Lower lobe of right lung (tissue), 2 donors: ENCODE data around the gene RPTOR. TPM values are rescaled to one million over a fixed set of nuclear protein-coding genes. Genes with fewer than 3 reads are reported as not detected.
A peak's percentile ranks its signal among the peaks of the same experiment; 100 is the strongest.

Experiments
- ATAC-seq, 2 donors: fragments of 200-7000 bp; cut with Tn5 transposase; one replicate each; pipeline ENCODE4 v1.9.1; 2020 to 2022; ENCODE audit warnings: mild to moderate bottlenecking in 2 of 2, moderate library complexity in 2 of 2
- DNase-seq: peaks from one replicate; pipeline ENCODE4 v3.0.0-alpha.2; 2020
- H3K27ac ChIP-seq: fragments of 200-600 bp; one replicate; pipeline ENCODE4 v1.8.0; 2022
- H3K27me3 ChIP-seq: fragments of 200-600 bp; one replicate; pipeline ENCODE4 v1.8.0; 2022; ENCODE audit warnings: low read depth
- H3K36me3 ChIP-seq: fragments of 200-600 bp; one replicate; pipeline ENCODE4 v1.8.0; 2022; ENCODE audit warnings: mild to moderate bottlenecking
- H3K4me1 ChIP-seq: fragments of 200-600 bp; one replicate; pipeline ENCODE4 v1.8.0; 2022
- H3K4me3 ChIP-seq: fragments of 200-600 bp; one replicate; pipeline ENCODE4 v1.8.0; 2022; ENCODE audit warnings: mild to moderate bottlenecking
- H3K9me3 ChIP-seq: fragments of 200-600 bp; one replicate; pipeline ENCODE4 v1.8.0; 2022
- intact Hi-C: fragments of 100-400 bp; cut with DNase I; formaldehyde crosslinking; loops from one replicate; pipeline ENCODE4 v1.11.0; 2022
- total RNA-seq: library from RNA; stranded (reverse); fragmentation: NEBNext Ultra II Directional; extraction: Animal tissue kit (Norgen Biotek cat#: 25700); gene quantifications from one replicate; pipeline ENCODE4 v1.2.1, GENCODE V29; 2021
- TF ChIP-seq, protein P1 (sequence below): fragments of 200-600 bp; IDR thresholded peaks from one replicate; pipeline ENCODE4 v1.8.0; 2022; ENCODE audit warnings: antibody characterized with exemption, mild to moderate bottlenecking
- donor health status: DM: no; HTN: yes; CAD: no; lungs with severe emphysema.

The RPTOR gene
- total RNA-seq, 1 donor from 2014 or later: 34.0 TPM

DNA sequence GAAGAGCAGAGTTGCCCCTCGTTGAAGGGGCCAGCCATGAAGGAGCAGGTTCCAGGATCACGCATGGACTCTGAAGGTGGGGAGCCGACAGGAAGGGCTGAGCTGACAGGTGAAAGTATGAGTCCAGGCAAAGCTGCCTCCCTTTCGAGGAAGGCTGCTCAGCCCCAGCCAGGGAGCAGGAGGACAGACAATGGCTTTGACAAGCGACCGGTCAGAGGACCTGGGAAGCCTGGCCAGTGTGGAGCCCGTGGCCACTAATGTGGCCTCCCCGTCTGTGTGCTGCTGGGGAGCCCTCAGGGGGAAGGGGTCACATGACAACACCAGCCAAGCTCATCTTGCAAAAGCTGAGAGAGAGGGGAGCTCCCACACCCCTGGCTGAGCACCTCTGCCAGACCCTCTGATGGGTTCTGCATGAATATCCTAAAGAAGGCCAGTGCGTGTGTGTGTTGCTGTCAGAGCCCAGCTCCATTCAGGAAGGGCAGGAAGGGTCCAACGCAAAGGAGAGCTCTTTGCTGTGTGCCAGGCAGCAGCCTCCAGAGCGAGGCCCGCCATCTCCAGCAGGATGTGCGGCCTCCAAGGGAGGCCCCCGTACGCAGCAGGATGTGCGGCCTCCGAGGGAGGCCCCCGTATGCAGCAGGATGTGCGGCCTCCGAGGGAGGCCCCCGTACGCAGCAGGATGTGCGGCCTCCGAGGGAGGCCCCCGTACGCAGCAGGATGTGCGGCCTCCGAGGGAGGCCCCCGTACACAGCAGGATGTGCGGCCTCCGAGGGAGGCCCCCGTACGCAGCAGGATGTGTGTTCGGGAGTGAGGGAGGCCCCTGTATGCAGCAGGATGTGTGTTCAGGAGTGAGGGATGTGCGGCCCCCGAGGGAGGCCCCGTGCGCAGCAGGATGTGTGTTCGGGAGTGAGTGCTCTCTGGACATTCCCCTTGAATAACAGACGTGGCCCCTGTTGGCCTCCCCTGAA is 344.9 kb downstream of the RPTOR start:
- TF ChIP-seq, protein P1, sequence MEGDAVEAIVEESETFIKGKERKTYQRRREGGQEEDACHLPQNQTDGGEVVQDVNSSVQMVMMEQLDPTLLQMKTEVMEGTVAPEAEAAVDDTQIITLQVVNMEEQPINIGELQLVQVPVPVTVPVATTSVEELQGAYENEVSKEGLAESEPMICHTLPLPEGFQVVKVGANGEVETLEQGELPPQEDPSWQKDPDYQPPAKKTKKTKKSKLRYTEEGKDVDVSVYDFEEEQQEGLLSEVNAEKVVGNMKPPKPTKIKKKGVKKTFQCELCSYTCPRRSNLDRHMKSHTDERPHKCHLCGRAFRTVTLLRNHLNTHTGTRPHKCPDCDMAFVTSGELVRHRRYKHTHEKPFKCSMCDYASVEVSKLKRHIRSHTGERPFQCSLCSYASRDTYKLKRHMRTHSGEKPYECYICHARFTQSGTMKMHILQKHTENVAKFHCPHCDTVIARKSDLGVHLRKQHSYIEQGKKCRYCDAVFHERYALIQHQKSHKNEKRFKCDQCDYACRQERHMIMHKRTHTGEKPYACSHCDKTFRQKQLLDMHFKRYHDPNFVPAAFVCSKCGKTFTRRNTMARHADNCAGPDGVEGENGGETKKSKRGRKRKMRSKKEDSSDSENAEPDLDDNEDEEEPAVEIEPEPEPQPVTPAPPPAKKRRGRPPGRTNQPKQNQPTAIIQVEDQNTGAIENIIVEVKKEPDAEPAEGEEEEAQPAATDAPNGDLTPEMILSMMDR: no peak
- no peak overlapping the region for H3K4me3 ChIP-seq
- intact Hi-C loops: no loop called here
- H3K27ac ChIP-seq: no peak overlapping the region
- no peaks in the 10 kb centered on the region for H3K4me1 ChIP-seq
- ATAC-seq (no peak), DNase-seq (peak; percentile 27)
- H3K9me3 ChIP-seq: no peaks in the 10 kb centered on the region
- no peaks in the 10 kb centered on the region for H3K27me3 ChIP-seq
- H3K36me3 ChIP-seq: peaks cover 64% of the 10 kb centered on the region

- DNase-seq (peak; percentile 34), ATAC-seq (no peak)
- peaks cover 55% of the 10 kb centered on the region for H3K36me3 ChIP-seq
- H3K4me3 ChIP-seq: no peak overlapping the region
- H3K27ac ChIP-seq: no peak overlapping the region
- H3K27me3 ChIP-seq: no peaks in the 10 kb centered on the region
- no peaks in the 10 kb centered on the region for H3K9me3 ChIP-seq
- intact Hi-C loops: no loop called here
- TF ChIP-seq, protein P1: no peak
- no peaks in the 10 kb centered on the region for H3K4me1 ChIP-seq
Observed at GRCh38 chr17:80890196-80890920, 345.7 kb downstream of the RPTOR start.

GRCh38 chr17:80890921-80891396 is 346.3 kb downstream of the RPTOR start:
- Histone ChIP-seq H3K4me1 (no peaks in the 10 kb centered on the region), H3K27ac (peak overlapping the region; percentile 51), H3K27me3 (no peaks in the 10 kb centered on the region), H3K4me3 (no peak overlapping the region), H3K36me3 (peaks cover 53% of the 10 kb centered on the region), H3K9me3 (no peaks in the 10 kb centered on the region)
- TF ChIP-seq, protein P1: no peak
- intact Hi-C loops: no loop called here
- no peak for DNase-seq
- no peak for ATAC-seq

GRCh38 chr17:80891397-80892018 is 346.9 kb downstream of the RPTOR start:
- H3K9me3 ChIP-seq: no peaks in the 10 kb centered on the region

More at GRCh38 chr17:80891397-80892018, 346.9 kb downstream of the RPTOR start:
- DNase-seq (peak; percentile 45), ATAC-seq (peak; percentile 31 to 57)
- H3K27me3 ChIP-seq: no peaks in the 10 kb centered on the region
- no peak overlapping the region for H3K4me3 ChIP-seq
- H3K4me1 ChIP-seq: no peaks in the 10 kb centered on the region
- peak overlapping the region; percentile 51 for H3K27ac ChIP-seq
- H3K36me3 ChIP-seq: peaks cover 48% of the 10 kb centered on the region
- intact Hi-C loops: no loop called here
- TF ChIP-seq, protein P1: no peak
